GM12801 (cell line): ENCODE data around the gene NF1.

Experiments used
- TF ChIP-seq, protein P1 (sequence below): IDR thresholded peaks from one replicate; pipeline ENCODE4 v1.5.1; 2011; ENCODE audit warnings: control low read depth; ENCODE audit not compliant: insufficient read length; ENCODE audit errors: extremely low read depth

The NF1 gene

DNA sequence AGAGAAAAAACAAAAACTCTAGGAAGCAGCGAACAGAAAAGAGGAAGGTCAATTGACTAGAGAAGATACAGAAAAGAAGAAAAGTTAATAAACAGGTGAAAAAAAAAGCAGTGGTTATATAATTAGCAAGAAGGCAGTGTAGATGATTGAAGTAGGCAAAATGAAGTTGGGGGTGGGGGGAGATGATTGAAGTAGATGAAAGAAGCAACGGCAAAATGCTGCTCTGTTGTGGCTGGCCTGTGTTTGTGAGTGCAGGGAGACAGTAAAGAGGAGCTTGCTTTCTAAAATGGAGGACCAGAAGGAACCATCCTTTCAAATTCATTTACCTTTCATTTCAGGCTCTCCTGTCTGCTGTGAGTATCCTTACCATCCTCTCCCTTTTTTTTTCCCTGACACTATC is 215.5 kb downstream of the NF1 start:
- TF ChIP-seq, protein P1, sequence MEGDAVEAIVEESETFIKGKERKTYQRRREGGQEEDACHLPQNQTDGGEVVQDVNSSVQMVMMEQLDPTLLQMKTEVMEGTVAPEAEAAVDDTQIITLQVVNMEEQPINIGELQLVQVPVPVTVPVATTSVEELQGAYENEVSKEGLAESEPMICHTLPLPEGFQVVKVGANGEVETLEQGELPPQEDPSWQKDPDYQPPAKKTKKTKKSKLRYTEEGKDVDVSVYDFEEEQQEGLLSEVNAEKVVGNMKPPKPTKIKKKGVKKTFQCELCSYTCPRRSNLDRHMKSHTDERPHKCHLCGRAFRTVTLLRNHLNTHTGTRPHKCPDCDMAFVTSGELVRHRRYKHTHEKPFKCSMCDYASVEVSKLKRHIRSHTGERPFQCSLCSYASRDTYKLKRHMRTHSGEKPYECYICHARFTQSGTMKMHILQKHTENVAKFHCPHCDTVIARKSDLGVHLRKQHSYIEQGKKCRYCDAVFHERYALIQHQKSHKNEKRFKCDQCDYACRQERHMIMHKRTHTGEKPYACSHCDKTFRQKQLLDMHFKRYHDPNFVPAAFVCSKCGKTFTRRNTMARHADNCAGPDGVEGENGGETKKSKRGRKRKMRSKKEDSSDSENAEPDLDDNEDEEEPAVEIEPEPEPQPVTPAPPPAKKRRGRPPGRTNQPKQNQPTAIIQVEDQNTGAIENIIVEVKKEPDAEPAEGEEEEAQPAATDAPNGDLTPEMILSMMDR, result no peak

DNA sequence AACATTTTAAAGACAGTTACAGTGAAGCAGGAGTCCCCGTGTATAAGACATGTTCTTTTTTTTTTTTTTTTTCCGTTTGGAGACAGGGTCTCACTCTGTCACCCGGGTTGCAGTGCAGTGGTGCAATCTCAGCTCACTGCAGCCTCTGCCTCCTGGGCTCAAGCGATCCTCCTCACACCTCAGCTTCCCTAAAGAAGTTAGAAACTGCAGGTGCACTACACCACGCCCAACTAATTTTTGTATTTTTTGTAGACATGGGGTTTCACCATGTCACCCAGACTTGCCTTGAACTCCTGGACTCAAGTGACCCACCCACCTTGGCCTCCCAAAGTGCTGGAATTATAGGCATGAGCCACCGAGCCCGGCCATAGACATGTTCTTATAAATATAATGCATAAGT is 216.1 kb downstream of the NF1 start:
- TF ChIP-seq, protein P1, result no peak

DNA sequence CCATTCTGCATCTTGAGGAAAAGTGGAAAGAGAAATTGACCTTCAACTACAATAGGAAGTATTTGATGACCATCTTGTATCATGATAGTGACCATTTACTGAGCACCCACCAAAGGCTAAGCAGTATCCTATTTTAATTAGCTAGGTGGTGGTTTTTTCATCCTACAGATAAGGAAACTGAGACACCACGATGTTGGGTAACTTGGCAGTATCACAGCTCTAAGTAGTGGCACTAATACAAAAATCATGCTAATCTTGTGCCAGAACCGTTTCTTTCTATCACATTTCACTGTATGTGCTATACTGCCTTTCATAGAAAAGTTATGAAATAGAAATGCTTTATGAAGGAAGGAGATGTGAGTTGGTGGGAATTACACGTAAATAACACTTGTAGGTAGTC is 216.7 kb downstream of the NF1 start:
- TF ChIP-seq, protein P1, result no peak

DNA sequence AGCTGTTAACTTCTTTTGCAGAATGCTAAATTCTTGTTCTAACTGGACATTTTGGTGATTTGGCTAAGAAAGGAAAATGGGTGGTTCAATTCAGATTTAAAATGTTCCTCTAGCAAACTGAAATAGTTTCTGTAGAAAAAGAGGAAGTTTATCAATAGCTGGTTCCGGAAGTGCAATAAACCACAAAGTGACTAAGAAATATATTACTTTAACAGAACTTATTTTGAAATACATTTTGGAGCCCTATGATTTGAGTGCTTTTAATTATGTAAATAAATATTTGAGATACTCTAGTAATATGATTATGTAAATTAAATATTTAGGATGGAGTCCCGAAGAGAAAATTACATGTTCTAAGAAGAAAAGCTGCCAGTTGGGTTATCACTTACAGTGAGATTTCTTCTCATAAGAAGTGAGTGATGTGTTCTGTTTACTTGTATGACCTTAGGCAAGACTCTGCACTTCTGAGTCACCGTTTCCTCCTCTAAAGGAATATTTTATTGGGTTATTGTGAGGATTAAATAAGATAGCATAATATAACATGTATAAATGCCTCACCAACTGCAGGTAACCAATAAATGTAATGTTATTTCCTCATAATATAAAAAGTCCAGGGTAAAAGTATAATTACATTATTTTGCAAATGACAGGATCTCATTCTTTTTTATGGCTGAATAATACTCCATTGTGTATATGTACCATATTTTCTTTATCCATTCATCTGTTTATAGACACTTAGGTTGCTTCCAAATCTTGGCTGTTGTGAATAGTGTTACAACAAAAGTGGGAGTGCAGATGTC is 219.4 kb downstream of the NF1 start, which contains the start of gene EVI2B:
TSS of gene EVI2B (minus strand) at position 73 of the 800 bp plus-strand sequence. CDS start 8,445 bp downstream, outside the sequence.
- TF ChIP-seq, protein P1, result no peak

DNA sequence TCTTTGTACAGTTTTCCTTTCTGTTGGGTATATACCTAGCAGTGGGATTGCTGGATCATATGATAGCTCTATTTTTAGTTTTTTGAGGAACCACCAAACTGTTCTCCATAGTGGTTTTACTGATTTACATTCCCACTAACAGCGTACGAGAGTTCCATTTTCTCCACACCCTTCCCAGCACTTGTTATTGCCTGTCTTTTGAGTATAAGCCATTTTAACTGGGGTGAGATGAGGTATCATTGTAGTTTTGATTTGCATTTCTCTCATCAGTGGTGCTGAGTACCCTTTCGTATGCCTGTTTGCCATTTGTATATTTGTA is 220.0 kb downstream of the NF1 start:
- TF ChIP-seq, protein P1, result no peak

DNA sequence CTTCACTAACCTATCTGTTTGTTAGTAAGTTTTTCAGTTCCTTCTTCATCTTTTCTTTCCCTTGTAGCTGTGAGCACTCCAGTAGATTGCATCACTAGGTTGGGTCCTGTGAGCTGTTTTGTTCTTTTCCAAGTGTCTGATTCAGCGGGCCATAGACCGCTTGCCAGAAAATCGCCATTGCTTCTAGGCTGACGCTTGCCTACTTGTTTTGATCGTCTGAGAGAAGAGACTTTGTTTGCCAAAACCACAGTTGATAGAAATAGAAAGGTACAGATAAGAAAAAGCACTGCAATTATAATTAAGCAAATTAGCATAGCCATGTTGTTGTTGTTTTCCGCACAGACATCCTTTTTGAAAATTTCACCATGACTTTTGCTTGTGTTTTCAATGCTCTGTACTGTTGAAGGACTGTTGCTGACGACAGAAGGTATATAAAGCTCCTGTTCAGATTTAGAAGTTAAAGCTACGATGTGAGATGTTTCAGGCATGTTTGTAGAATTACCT is 223.6 kb downstream of the NF1 start:
- TF ChIP-seq, protein P1, result no peak

DNA sequence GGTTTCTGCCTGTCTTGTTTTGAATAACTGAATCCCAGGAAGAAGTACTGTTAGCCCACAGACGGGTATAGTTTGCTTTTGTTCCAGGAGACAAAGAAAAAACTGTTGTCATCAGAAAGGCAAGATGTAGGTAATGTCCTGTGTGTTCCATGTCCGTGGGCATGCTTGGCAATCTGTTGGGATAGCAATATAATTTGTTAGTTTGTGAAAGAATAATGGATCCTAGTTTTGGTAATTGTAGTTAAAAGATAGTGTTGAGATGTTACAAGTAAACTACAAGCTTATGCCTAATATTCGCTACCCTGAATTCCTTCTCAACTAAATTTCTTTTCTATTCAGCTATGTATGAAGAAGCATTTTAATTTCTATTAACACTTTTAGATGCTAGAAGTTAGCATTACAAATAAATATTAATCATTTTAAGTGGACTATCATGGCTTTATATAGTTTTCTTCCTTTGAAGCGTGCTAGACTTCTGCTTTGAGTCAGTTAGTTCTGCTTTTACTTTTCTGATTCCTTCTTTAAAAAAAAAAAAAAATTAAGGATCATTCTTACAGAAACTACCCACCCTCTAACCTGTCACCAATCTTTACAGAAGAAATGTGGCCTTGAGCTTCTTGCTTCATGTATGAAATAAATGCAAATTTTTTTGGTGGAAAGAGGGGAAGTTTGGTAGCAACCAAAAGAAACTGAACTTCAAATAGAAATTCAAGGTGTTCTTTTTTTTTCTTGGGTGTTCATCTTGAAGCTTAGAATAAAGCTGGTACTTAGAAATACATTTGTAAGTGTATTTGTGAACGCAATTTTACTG is 224.3 kb downstream of the NF1 start:
- TF ChIP-seq, protein P1, result no peak
